Measurements from ENCODE around the gene ADAP1.

ADAP1 gene

DNA sequence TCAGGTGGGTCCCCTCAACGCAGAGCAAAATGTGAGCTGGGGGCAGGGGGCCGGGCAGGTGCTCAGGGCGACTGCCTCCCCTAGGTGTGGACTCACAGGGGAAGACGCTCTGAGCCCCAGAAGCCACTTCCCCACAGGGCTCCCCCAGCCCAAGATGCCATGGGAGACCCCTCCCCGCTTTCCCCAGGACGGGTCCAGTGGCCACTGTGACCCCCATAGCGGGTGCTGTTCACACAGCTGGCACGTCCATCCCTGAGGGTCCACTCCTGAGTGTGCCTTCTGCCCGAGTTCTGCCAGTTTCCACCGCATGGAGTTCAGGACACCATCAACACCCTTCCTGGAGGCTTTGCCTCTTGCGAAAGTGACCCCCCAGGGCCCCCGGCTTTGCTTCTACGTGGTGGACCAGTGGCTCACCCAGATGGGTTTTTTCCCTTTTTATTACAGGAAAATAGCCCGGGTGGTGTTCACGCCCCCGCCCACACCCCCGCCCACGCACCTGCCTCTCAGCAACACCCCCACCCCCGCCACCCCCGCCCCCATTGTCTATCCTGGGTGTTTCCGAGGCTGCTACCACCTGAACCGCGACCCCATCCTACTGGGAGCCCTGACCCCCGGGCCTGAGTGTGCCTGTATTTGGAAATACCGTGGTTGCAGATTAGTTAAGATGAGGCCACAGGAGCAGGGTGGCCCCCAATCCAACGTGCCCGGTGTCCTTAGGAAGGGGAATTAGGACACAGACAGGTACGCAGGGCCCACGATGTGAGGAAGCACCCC is 32.0 kb downstream of the ADAP1 start:
- no peaks in the 10 kb centered on the region for H4K20me1 ChIP-seq (ENCODE audit: insufficient read depth, low read length, poor library complexity, severe bottlenecking)
- no peak for TF ChIP-seq EZH2phosphoT487 (IDR thresholded peaks at IDR 0.05; ENCODE audit: borderline replicate concordance)
- TF ChIP-seq, protein P1, sequence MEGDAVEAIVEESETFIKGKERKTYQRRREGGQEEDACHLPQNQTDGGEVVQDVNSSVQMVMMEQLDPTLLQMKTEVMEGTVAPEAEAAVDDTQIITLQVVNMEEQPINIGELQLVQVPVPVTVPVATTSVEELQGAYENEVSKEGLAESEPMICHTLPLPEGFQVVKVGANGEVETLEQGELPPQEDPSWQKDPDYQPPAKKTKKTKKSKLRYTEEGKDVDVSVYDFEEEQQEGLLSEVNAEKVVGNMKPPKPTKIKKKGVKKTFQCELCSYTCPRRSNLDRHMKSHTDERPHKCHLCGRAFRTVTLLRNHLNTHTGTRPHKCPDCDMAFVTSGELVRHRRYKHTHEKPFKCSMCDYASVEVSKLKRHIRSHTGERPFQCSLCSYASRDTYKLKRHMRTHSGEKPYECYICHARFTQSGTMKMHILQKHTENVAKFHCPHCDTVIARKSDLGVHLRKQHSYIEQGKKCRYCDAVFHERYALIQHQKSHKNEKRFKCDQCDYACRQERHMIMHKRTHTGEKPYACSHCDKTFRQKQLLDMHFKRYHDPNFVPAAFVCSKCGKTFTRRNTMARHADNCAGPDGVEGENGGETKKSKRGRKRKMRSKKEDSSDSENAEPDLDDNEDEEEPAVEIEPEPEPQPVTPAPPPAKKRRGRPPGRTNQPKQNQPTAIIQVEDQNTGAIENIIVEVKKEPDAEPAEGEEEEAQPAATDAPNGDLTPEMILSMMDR (conservative IDR thresholded peaks at IDR 0.05; ENCODE audit: low read length) = no peak
- H3K36me3 ChIP-seq (ENCODE audit: insufficient read depth, low read length) = no peaks in the 10 kb centered on the region
- no peak overlapping the region; the same call in 1 of the 2 replicates for H2AFZ ChIP-seq (ENCODE audit: low read length)
- peak overlapping the region; percentile 92 for H3K9ac ChIP-seq (ENCODE audit: low read depth, low read length, poor library complexity, severe bottlenecking)
- peaks cover 6% of the 10 kb centered on the region; the same call in 1 of the 2 replicates for H3K79me2 ChIP-seq (ENCODE audit: insufficient read depth, low read length)
- peaks cover 40% of the 10 kb centered on the region for H3K4me1 ChIP-seq (ENCODE audit: insufficient read depth, low read length, poor library complexity, severe bottlenecking)
- peak overlapping the region; percentile 94 for H3K4me2 ChIP-seq (ENCODE audit: low read depth, low read length, poor library complexity, severe bottlenecking)
- H3K9me3 ChIP-seq (ENCODE audit: insufficient read depth, low read depth, low read length) = no peaks in the 10 kb centered on the region
- no peaks in the 10 kb centered on the region for H3F3A ChIP-seq (ENCODE audit: low read depth)
- no peaks in the 10 kb centered on the region for H3K9me2 ChIP-seq (replicated peaks; ENCODE audit: low read depth, low read length)
- H3K4me3 ChIP-seq (ENCODE audit: low read length, poor library complexity, severe bottlenecking) = peak overlapping the region; percentile 86
- H3K27me3 ChIP-seq (ENCODE audit: insufficient read depth, low read length, poor library complexity, severe bottlenecking) = no peaks in the 10 kb centered on the region

DNA sequence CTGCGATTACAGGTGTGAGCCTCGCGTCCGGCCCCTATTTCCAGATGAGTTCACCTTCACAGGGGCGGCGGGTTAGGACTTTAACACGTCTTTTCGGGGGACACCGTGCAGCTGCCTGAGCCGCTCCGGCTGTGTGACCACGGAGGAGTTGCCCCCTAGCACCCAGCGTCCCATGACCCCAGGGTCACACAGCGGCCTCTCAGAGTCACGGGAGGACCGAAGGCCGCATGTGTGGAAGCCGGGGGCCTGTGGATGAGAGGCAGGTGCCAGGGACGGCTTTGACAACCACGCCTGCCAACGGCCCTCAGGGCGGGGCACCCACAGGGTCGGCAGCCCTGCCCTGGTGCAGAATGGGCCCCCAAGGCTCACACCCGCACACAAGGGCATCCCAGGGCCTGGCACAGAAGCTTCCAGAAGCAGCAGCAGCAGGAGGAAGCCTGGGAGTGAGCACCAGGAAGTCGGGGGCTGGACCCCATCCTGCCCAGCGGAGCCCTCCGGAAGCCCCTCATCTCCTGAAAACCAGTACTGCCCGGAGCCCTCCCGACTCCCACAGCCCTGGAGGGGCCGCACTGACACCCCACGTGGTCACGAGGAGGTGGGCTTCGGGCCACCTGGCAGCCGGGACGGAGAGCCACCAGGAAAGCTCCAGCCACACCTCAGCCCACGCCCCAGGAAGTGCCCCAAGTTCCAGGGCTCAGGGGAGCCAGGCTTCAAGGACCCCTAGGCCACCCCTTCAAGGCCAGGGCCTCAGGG is 32.7 kb downstream of the ADAP1 start:
- Histone ChIP-seq H3K4me3 (ENCODE audit: low read length, poor library complexity, severe bottlenecking) (peak overlapping the region; percentile 86), H3K9ac (ENCODE audit: low read depth, low read length, poor library complexity, severe bottlenecking) (peak overlapping the region; percentile 92)

DNA sequence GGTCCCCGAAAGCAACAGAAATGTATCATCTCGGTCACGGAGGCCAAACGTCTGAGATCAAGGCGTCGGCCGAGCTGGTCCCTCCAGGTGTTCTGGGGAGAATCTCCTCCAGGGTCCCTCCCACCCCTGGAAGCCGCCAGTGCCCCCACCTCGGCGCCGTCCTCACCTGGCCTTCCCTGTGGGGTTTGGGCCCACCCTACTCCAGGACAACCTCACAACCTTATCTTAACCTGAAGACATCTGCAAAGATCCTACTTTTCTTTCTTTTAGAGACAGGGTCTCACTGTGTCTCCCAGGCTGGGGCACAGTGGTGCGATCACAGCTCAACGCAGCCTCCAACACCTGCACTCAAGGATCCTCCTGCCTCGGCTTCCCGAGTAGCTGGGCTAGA is 33.4 kb downstream of the ADAP1 start:
- Histone ChIP-seq H3K9me2 (replicated peaks; ENCODE audit: low read depth, low read length) (no peaks in the 10 kb centered on the region), H3K4me2 (ENCODE audit: low read depth, low read length, poor library complexity, severe bottlenecking) (no peak overlapping the region)

More for the DNA sequence above, 32.7 kb downstream of the ADAP1 start:
- Histone ChIP-seq H3K27me3 (ENCODE audit: insufficient read depth, low read length, poor library complexity, severe bottlenecking) (no peaks in the 10 kb centered on the region), H3K79me2 (ENCODE audit: insufficient read depth, low read length) (peaks cover 6% of the 10 kb centered on the region; the same call in 1 of the 2 replicates), H2AFZ (ENCODE audit: low read length) (no peak overlapping the region), H3K4me1 (ENCODE audit: insufficient read depth, low read length, poor library complexity, severe bottlenecking) (peaks cover 40% of the 10 kb centered on the region), H3F3A (ENCODE audit: low read depth) (no peaks in the 10 kb centered on the region), H4K20me1 (ENCODE audit: insufficient read depth, low read length, poor library complexity, severe bottlenecking) (no peaks in the 10 kb centered on the region), H3K9me2 (replicated peaks; ENCODE audit: low read depth, low read length) (no peaks in the 10 kb centered on the region), H3K4me2 (ENCODE audit: low read depth, low read length, poor library complexity, severe bottlenecking) (peak overlapping the region; percentile 94), H3K9me3 (ENCODE audit: insufficient read depth, low read depth, low read length) (no peaks in the 10 kb centered on the region), H3K36me3 (ENCODE audit: insufficient read depth, low read length) (no peaks in the 10 kb centered on the region)
- TF ChIP-seq EZH2phosphoT487 (IDR thresholded peaks at IDR 0.05; ENCODE audit: borderline replicate concordance) = no peak
- TF ChIP-seq, protein P1 (conservative IDR thresholded peaks at IDR 0.05; ENCODE audit: low read length) = no peak

More for the DNA sequence above, 33.4 kb downstream of the ADAP1 start:
- H3K4me3 ChIP-seq (ENCODE audit: low read length, poor library complexity, severe bottlenecking) = no peak overlapping the region
- peak overlapping the region; percentile 21 for H3K9ac ChIP-seq (ENCODE audit: low read depth, low read length, poor library complexity, severe bottlenecking)
- peaks cover 40% of the 10 kb centered on the region for H3K4me1 ChIP-seq (ENCODE audit: insufficient read depth, low read length, poor library complexity, severe bottlenecking)
- H2AFZ ChIP-seq (ENCODE audit: low read length) = no peak overlapping the region
- no peaks in the 10 kb centered on the region for H3K9me3 ChIP-seq (ENCODE audit: insufficient read depth, low read depth, low read length)
- peaks cover 6% of the 10 kb centered on the region; the same call in 1 of the 2 replicates for H3K79me2 ChIP-seq (ENCODE audit: insufficient read depth, low read length)
- H3K36me3 ChIP-seq (ENCODE audit: insufficient read depth, low read length) = no peaks in the 10 kb centered on the region
- no peaks in the 10 kb centered on the region for H4K20me1 ChIP-seq (ENCODE audit: insufficient read depth, low read length, poor library complexity, severe bottlenecking)
- H3K27me3 ChIP-seq (ENCODE audit: insufficient read depth, low read length, poor library complexity, severe bottlenecking) = no peaks in the 10 kb centered on the region
- no peak for TF ChIP-seq EZH2phosphoT487 (IDR thresholded peaks at IDR 0.05; ENCODE audit: borderline replicate concordance)
- TF ChIP-seq, protein P1 (conservative IDR thresholded peaks at IDR 0.05; ENCODE audit: low read length) = no peak
- no peaks in the 10 kb centered on the region for H3F3A ChIP-seq (ENCODE audit: low read depth)

Data from Loucy (cell line).